Measurements from ENCODE around the gene FOXA2. TPM values are rescaled to one million over a fixed set of nuclear protein-coding genes. Genes with fewer than 3 reads are reported as not detected.

The FOXA2 gene
- total RNA-seq, 2 experiments from 2014 or later: not detected

DNA sequence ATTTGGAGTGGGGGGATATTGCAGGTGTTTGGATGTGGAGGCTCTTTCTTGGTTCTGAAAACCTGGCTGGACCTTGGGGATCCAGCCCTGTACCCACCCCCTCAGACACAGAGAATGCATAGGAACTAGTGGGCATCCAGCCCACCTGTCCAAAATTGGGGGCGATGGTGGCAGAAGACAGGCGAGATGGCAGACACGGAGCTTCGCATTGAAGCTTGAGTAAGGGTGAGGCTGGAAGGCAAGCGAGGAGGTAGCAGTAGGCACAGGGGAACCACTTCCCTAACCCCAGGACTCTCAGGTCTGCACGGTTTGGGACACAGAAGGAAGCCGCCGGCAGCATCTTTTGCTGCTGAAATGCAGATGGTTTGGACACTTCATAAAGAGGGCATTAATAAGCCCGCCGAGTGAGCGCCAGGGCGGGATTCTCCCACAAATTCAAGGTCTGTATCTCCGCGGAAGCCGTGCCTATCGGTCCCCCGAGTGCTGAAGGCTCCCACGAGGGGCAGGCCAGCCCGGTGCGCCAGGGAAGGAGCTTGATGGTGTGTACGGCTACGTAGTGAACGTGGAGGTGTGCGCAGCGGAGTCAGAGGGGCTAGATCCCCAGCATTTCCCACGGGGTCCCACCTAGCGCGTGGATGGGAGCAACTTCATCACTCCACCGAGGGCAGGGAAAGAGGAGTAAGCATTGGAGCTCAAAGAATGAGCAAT is 1.6 kb upstream of the FOXA2 start:
- Mint-ChIP-seq H3K9me3 (peaks cover 1% of the 10 kb centered on the region), H3K4me1 (ENCODE audit: low read depth) (peaks cover 3% of the 10 kb centered on the region), H3K27ac (no peak overlapping the region), H3K4me3 (no peak overlapping the region), H3K36me3 (ENCODE audit: low read depth) (peaks cover 4% of the 10 kb centered on the region), H3K27me3 (peaks cover 60% of the 10 kb centered on the region)
- CTCF ChIA-PET: interaction anchor here (0.7 to 3.2 kb wide), 7 partner anchors 13 to 326 kb away, joined by 3 to 23 read pairs (median 5); no protein-coding TSS in a partner anchor
- POLR2A ChIA-PET: no interaction called here
- TF ChIP-seq, protein P1, sequence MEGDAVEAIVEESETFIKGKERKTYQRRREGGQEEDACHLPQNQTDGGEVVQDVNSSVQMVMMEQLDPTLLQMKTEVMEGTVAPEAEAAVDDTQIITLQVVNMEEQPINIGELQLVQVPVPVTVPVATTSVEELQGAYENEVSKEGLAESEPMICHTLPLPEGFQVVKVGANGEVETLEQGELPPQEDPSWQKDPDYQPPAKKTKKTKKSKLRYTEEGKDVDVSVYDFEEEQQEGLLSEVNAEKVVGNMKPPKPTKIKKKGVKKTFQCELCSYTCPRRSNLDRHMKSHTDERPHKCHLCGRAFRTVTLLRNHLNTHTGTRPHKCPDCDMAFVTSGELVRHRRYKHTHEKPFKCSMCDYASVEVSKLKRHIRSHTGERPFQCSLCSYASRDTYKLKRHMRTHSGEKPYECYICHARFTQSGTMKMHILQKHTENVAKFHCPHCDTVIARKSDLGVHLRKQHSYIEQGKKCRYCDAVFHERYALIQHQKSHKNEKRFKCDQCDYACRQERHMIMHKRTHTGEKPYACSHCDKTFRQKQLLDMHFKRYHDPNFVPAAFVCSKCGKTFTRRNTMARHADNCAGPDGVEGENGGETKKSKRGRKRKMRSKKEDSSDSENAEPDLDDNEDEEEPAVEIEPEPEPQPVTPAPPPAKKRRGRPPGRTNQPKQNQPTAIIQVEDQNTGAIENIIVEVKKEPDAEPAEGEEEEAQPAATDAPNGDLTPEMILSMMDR (IDR thresholded peaks at IDR 0.05): no peak
- DNase-seq: no peak
- ATAC-seq: no peak
- intact Hi-C loops (cut with micrococcal nuclease): loop anchor here (10.0 kb wide), 3 partner anchors 241 to 1071 kb away; partner anchors contain the start of genes NKX2-2 and PAX1

DNA sequence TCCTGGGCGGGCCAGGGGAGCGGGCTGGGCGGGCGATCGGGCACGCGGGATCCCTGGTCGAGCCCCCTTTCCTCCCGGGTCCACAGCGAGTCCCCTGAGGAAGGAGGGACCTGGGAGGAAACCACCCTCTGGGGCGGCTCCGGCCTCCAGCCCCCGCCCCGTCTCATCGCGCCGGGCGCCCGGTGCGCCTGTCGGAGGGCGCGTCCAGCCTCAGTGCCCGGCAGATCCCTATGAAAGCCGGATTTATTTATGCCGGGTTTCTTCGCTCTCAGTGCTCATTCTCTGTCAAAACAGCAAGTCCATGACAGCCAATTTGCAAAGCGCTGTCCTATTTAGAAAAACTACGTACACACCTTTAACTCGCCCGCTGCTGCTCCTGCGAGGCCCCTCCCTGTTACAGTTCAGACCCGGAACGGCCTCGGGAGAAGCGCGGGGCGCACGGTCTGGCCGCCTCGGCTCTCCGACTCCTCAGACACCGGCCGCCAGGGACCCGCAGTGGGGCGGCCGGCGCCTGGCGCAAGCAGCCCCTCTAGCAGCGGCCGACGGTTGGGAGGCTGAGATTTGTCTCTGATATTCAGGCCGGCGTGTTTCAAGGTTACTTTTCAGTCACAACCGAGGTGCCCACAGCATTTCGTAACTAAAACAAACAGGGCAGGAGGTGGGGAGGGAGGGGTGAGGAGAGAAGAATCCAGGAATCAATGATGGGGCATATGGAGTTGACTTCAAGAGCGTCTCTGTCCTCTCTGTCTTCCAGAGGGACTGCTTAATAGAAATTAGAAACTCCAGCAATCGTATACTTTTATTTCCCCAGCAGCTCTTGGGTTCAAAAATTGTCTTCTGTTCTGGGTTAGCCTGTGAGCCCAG is 782 bp upstream of the FOXA2 start:
- H3K27me3 Mint-ChIP-seq: peaks cover 67% of the 10 kb centered on the region
- H3K36me3 Mint-ChIP-seq (ENCODE audit: low read depth): peaks cover 4% of the 10 kb centered on the region
- no peak overlapping the region for H3K4me3 Mint-ChIP-seq
- ChIA-PET CTCF (interaction anchor here (1.2 to 3.2 kb wide), 2 partner anchors 18 to 246 kb away, joined by 5 to 23 read pairs; no protein-coding TSS in a partner anchor), POLR2A (no interaction called here)
- intact Hi-C loops (cut with micrococcal nuclease): loop anchor here (10.0 kb wide), 3 partner anchors 240 to 1070 kb away; partner anchors contain the start of genes NKX2-2 and PAX1
- H3K4me1 Mint-ChIP-seq (ENCODE audit: low read depth): peaks cover 3% of the 10 kb centered on the region
- TF ChIP-seq, protein P1 (IDR thresholded peaks at IDR 0.05): no peak
- H3K9me3 Mint-ChIP-seq: peaks cover 1% of the 10 kb centered on the region
- H3K27ac Mint-ChIP-seq: no peak overlapping the region
- ATAC-seq: no peak
- no peak for DNase-seq

DNA sequence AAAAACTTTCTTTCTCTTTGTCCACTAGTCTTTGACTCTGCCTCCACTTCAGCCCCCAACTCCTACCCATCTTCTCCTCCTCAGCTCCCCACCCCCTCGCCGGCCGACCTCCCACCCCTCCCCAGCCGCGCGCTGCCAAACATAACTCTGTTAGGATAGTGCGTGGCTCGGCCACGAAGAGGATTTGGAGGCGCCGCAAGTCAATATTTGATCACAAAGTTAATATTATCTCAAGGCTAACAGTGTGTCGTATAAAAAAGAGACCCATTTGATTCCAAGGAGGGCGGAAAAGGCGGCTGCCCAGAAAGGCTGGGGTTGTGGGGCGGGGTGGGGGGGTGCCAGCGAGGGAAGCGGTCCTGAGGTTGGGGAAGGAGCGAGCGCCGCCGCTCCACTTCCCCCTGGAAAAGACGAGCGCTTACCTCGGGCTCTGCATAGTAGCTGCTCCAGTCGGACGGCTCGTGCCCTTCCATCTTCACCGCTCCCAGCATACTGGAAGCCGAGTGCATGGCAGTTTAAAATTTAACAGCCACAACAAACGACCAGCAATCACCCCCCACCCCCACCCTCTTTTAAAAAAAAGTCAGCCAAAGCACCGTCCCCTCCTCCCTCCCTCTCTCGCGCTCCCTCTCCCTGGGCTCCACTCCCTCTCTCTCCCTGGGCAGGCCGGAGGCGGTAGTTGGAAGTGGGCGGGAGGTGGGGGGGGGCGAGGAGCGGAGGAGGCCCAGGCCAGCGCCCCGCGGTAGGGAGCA is 425 bp downstream of the FOXA2 start:
- Mint-ChIP-seq H3K36me3 (ENCODE audit: low read depth) (peaks cover 4% of the 10 kb centered on the region), H3K9me3 (peaks cover under 1% of the 10 kb centered on the region), H3K4me3 (no peak overlapping the region), H3K27me3 (peaks cover 67% of the 10 kb centered on the region), H3K4me1 (ENCODE audit: low read depth) (peaks cover 3% of the 10 kb centered on the region), H3K27ac (no peak overlapping the region)
- CTCF ChIA-PET: no interaction called here
- DNase-seq (no peak), ATAC-seq (no peak)
- intact Hi-C loops (cut with micrococcal nuclease): loop anchor here (10.0 kb wide), 3 partner anchors 239 to 1069 kb away; partner anchors contain the start of genes NKX2-2 and PAX1
- TF ChIP-seq, protein P1 (IDR thresholded peaks at IDR 0.05): no peak
- POLR2A ChIA-PET: no interaction called here

DNA sequence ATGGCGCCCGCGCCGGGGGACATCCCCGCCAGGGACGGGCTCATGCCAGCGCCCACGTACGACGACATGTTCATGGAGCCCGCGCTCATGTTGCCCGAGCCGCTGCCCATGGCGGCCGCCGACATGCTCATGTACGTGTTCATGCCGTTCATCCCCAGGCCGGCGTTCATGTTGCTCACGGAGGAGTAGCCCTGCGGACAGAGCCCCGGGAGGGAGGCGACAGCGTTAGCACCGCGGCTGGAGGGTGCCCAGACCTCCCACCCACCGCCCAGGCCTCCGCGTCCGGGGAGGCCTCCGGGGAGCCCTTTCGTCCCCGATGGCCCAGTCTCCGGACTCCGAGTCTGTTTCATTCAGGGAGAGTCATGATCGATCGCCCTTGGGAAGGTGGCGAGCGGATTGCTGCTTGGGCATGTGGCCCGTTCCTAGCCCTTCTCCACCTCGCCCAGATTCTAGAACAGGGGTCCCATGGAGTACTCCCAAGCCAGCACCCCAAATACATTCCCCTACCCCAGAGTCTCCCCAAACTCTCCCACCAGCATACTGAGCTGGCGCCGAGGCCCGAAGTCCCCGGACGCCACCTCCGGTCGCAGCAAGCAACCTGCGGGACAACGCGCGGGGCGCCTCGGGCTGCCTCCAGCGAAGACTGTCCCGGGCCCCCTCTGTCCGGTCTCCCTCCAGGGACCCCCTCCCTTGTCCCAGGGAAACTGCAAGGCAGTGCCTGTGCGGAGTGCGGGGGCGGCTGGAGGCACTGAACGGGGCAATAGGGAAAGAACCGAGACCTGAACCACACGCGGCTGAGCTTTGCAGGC is 1.2 kb downstream of the FOXA2 start:
- Mint-ChIP-seq H3K4me3 (no peak overlapping the region), H3K4me1 (ENCODE audit: low read depth) (peaks cover 3% of the 10 kb centered on the region), H3K27ac (no peak overlapping the region), H3K27me3 (peaks cover 69% of the 10 kb centered on the region), H3K9me3 (no peaks in the 10 kb centered on the region), H3K36me3 (ENCODE audit: low read depth) (peaks cover 4% of the 10 kb centered on the region)
- intact Hi-C loops (cut with micrococcal nuclease): loop anchor here (10.0 kb wide), 3 partner anchors 238 to 1068 kb away; partner anchors contain the start of genes NKX2-2 and PAX1
- ATAC-seq (no peak), DNase-seq (no peak)
- POLR2A ChIA-PET: no interaction called here
- TF ChIP-seq, protein P1 (IDR thresholded peaks at IDR 0.05): no peak
- CTCF ChIA-PET: no interaction called here

All from activated CD8-positive, alpha-beta T cell treated with anti-CD3 and anti-CD28 coated beads for 36 hours (primary cell).